ENCODE data around the gene KLHL11. TPM values are rescaled to one million over a fixed set of nuclear protein-coding genes. Genes with fewer than 3 reads are reported as not detected.

The KLHL11 gene
- total and polyA plus RNA-seq, 2 experiments from 2014 or later = 8.7 to 25.5 TPM

DNA sequence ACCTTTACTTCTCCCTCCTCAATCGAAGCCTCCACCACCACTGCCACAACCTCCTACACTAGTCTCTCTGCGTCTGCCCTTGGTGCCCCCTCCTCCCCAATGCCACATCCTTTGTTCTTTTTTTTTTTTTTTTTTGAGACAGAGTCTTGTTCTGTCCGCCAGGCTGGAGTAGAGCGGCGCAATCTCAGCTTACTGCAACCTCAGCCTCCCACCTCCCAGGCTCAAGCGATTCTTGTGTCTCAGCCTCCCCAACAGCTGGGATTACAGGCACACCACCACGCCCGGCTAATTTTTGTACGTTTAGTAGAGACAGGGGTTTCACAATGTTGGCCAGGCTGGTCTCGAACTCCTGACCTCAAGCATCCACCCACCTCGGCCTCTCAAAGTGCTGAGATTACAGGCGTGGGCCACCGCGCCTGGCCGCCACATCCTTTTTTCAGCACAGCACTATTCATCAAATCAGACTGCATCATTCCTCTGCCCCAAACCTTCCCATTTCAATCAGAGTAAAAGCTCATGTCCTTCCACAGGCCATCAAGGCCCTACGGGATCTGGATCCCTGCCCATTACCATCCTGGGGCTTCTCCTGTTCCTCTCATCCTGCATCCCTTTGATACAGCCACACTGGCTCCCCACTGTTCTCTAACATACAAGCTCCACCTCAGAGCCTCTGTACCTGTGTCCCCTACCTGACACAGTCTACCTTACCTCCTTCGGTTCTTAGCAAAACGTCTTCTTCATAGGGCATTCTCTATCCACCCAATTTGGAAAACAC is 2.0 kb downstream of the KLHL11 start:
- Histone ChIP-seq H3K9me2 (ENCODE audit: insufficient read depth) (no peaks in the 10 kb centered on the region), H3K36me3 (ENCODE audit: insufficient read depth) (peaks cover 15% of the 10 kb centered on the region), H3K4me1 (ENCODE audit: insufficient read depth) (peaks cover 52% of the 10 kb centered on the region), H4K20me1 (replicated peaks; ENCODE audit: insufficient read depth) (peaks cover 45% of the 10 kb centered on the region), H3K4me3 (peak overlapping the region; percentile 98), H3F3A (replicated peaks; ENCODE audit: low read depth) (peaks cover 29% of the 10 kb centered on the region), H3K79me2 (replicated peaks; ENCODE audit: insufficient read depth) (peaks cover 65% of the 10 kb centered on the region), H3K4me2 (peak overlapping the region; percentile 85), H2AFZ (no peak overlapping the region), H3K27me3 (ENCODE audit: insufficient read depth) (no peaks in the 10 kb centered on the region), H3K27ac (ENCODE audit: low read depth) (no peak overlapping the region)
- no peaks in the 10 kb centered on the region for H3K27me3 Mint-ChIP-seq (ENCODE audit: insufficient read depth, low read depth, poor library complexity)
- no peak overlapping the region for H3K4me3 Mint-ChIP-seq
- TF ChIP-seq, protein P1, sequence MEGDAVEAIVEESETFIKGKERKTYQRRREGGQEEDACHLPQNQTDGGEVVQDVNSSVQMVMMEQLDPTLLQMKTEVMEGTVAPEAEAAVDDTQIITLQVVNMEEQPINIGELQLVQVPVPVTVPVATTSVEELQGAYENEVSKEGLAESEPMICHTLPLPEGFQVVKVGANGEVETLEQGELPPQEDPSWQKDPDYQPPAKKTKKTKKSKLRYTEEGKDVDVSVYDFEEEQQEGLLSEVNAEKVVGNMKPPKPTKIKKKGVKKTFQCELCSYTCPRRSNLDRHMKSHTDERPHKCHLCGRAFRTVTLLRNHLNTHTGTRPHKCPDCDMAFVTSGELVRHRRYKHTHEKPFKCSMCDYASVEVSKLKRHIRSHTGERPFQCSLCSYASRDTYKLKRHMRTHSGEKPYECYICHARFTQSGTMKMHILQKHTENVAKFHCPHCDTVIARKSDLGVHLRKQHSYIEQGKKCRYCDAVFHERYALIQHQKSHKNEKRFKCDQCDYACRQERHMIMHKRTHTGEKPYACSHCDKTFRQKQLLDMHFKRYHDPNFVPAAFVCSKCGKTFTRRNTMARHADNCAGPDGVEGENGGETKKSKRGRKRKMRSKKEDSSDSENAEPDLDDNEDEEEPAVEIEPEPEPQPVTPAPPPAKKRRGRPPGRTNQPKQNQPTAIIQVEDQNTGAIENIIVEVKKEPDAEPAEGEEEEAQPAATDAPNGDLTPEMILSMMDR (conservative IDR thresholded peaks at IDR 0.05; ENCODE audit: low read depth in 2 of 2) = no peak
- no peak for TF ChIP-seq ZNF114 (CRISPR knock-in tag; IDR thresholded peaks at IDR 0.05)
- TF ChIP-seq EZH2phosphoT487 (IDR thresholded peaks at IDR 0.05; ENCODE audit: unreplicated experiment) = no peak
- TF ChIP-seq CREB1 (CRISPR knock-in tag; IDR thresholded peaks at IDR 0.05; ENCODE audit: low read depth) = no peak
- TF ChIP-seq, protein P2, sequence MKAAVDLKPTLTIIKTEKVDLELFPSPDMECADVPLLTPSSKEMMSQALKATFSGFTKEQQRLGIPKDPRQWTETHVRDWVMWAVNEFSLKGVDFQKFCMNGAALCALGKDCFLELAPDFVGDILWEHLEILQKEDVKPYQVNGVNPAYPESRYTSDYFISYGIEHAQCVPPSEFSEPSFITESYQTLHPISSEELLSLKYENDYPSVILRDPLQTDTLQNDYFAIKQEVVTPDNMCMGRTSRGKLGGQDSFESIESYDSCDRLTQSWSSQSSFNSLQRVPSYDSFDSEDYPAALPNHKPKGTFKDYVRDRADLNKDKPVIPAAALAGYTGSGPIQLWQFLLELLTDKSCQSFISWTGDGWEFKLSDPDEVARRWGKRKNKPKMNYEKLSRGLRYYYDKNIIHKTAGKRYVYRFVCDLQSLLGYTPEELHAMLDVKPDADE (IDR thresholded peaks at IDR 0.05) = no peak
- TF ChIP-seq, protein P3, sequence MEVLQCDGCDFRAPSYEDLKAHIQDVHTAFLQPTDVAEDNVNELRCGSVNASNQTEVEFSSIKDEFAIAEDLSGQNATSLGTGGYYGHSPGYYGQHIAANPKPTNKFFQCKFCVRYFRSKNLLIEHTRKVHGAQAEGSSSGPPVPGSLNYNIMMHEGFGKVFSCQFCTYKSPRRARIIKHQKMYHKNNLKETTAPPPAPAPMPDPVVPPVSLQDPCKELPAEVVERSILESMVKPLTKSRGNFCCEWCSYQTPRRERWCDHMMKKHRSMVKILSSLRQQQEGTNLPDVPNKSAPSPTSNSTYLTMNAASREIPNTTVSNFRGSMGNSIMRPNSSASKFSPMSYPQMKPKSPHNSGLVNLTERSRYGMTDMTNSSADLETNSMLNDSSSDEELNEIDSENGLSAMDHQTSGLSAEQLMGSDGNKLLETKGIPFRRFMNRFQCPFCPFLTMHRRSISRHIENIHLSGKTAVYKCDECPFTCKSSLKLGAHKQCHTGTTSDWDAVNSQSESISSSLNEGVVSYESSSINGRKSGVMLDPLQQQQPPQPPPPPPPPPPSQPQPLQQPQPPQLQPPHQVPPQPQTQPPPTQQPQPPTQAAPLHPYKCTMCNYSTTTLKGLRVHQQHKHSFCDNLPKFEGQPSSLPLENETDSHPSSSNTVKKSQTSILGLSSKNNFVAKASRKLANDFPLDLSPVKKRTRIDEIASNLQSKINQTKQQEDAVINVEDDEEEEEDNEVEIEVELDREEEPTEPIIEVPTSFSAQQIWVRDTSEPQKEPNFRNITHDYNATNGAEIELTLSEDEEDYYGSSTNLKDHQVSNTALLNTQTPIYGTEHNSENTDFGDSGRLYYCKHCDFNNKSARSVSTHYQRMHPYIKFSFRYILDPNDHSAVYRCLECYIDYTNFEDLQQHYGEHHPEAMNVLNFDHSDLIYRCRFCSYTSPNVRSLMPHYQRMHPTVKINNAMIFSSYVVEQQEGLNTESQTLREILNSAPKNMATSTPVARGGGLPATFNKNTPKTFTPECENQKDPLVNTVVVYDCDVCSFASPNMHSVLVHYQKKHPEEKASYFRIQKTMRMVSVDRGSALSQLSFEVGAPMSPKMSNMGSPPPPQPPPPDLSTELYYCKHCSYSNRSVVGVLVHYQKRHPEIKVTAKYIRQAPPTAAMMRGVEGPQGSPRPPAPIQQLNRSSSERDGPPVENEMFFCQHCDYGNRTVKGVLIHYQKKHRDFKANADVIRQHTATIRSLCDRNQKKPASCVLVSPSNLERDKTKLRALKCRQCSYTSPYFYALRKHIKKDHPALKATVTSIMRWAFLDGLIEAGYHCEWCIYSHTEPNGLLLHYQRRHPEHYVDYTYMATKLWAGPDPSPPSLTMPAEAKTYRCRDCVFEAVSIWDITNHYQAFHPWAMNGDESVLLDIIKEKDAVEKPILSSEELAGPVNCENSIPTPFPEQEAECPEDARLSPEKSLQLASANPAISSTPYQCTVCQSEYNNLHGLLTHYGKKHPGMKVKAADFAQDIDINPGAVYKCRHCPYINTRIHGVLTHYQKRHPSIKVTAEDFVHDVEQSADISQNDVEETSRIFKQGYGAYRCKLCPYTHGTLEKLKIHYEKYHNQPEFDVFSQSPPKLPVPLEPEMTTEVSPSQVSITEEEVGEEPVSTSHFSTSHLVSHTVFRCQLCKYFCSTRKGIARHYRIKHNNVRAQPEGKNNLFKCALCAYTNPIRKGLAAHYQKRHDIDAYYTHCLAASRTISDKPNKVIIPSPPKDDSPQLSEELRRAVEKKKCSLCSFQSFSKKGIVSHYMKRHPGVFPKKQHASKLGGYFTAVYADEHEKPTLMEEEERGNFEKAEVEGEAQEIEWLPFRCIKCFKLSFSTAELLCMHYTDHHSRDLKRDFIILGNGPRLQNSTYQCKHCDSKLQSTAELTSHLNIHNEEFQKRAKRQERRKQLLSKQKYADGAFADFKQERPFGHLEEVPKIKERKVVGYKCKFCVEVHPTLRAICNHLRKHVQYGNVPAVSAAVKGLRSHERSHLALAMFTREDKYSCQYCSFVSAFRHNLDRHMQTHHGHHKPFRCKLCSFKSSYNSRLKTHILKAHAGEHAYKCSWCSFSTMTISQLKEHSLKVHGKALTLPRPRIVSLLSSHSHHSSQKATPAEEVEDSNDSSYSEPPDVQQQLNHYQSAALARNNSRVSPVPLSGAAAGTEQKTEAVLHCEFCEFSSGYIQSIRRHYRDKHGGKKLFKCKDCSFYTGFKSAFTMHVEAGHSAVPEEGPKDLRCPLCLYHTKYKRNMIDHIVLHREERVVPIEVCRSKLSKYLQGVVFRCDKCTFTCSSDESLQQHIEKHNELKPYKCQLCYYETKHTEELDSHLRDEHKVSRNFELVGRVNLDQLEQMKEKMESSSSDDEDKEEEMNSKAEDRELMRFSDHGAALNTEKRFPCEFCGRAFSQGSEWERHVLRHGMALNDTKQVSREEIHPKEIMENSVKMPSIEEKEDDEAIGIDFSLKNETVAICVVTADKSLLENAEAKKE (CRISPR knock-in tag; IDR thresholded peaks at IDR 0.05) = no peak
- no peak for TF ChIP-seq POLR2AphosphoS5 (IDR thresholded peaks at IDR 0.05; ENCODE audit: low read depth)
- ATAC-seq = no peak; the same call in 2 of the 3 replicates
- H3K9me3 Mint-ChIP-seq = no peaks in the 10 kb centered on the region
- DNase-seq (ENCODE audit: low spot score) = peak; percentile 25
- H3K27ac Mint-ChIP-seq = no peak overlapping the region
- peaks cover 20% of the 10 kb centered on the region for H3K36me3 Mint-ChIP-seq (ENCODE audit: low read depth)
- H3K4me1 Mint-ChIP-seq = peaks cover 22% of the 10 kb centered on the region
